ENCODE data around the gene EFCAB7. TPM values are rescaled to one million over a fixed set of nuclear protein-coding genes. Genes with fewer than 3 reads are reported as not detected.

The EFCAB7 gene, protein sequence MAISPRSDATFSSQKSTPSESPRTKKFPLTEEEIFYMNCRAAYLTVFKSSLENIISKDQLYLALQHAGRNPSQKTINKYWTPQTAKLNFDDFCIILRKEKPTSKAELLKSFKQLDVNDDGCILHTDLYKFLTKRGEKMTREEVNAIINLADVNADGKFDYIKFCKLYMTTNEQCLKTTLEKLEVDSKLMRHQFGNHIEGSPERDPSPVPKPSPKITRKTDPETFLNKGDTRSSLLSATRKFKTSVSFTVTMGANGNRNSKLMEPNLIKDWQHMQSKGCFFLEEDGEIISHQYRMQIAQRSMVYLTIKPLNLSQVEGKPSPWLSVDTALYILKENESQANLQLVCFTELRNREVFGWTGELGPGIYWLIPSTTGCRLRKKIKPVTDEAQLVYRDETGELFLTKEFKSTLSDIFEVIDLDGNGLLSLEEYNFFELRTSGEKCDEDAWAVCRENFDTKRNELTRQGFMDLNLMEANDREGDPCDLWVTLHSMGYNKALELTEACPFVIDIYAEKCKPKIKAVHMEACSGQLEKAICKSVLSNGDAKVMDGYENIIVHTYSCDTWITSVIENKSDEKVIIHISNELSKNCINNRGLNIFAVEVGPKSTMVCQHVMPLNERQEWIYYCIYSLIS
- total RNA-seq (2014; rRNA removed; shearing (Covaris generic)) = 4.6 and 7.6 TPM in 2 replicates

DNA sequence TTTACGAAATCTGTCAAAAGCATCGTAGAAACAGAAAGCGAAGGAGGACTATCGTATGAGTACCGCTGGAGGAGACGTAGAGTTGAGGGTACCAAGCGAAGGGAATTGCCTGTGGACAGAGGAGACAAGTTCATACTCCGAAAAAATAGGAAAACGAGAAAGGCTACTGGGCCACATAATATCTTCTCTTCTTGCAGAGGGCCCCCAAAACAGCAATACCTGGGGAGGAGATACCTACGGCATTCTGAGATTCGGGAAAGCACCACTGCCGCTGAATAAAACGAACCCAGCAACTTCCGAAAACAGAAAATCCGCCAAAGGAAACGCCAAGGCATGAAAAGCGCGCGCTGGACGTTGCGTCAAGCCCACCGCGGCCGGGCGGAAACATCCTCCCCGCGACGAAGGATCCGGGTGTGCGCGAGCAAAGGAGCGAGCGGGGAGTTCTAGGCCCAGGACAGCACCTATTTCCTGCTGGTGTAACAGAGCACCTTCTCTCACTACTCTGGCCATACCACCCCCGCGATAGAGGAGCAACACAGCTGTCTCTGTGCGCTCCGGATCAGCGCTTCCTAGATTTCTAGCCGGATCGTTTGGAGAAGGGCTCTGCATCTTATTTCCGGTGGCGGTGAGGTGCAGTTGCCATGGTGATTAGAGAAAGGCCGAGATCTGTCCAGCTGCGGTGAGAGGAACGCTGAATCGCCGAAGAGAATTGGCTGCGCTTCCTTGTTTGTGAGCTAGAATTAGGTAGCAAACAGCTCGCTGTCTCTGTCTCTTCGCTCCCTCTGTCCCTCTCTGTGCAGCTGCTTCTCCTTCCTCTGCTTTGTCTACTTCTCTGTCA is at the start of gene EFCAB7, which contains the start of gene ITGB3BP:
EFCAB7 (plus strand) TSS at position 635 of the 838 bp plus-strand sequence. CDS start 2,048 bp downstream, outside the sequence.
ITGB3BP (minus strand) TSS at position 335 of the 838 bp plus-strand sequence; CDS start at position 243, 92 bp downstream.
- DNase-seq (ENCODE audit: low spot score) = peak; percentile 93
- in situ Hi-C loops (cut with HindIII; ENCODE audit: low sequenced_read_pairs) = no loop called here

DNA sequence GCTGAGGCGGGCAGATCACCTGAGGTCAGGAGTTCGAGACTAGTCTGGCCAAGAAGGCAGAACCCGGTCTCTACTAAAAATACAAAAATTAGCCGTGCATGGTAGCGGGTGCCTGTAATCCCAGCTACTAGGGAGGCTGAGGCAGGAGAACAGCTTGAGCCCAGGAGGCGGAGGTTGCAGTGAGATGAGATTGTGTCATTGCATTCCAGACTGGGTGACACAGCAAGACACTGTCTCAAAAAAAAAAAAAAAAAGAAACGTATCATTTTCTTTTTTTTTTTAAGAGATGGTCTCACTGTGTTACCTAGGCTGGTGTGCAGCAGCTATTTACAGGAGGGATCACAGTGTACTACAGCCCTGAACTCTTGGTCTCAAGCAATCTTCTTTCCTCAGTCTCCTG is 47.6 kb upstream of the EFCAB7 start:
- no peak for DNase-seq (ENCODE audit: low spot score)
- in situ Hi-C loops (cut with HindIII; ENCODE audit: low sequenced_read_pairs) = no loop called here

DNA sequence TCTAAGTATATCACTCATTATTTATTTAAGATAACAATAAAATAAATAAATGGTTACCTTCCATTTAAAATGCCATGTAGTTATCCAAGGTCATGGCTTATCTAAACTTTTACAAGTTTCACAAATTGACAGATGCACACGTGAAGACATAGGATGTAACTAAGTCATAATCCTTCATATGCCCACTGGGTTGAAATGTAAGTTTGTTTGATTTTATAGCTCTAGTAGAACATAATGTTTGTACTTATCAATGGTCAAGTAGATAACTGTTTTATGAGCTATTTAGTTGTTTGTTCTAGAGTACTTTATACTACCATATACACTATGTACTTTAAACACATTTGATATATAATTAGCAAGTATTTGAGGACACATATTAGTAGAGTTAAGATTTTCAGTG is 43.3 kb upstream of the EFCAB7 start:
- in situ Hi-C loops (cut with HindIII; ENCODE audit: low sequenced_read_pairs) = no loop called here
- DNase-seq (ENCODE audit: low spot score) = no peak

DNA sequence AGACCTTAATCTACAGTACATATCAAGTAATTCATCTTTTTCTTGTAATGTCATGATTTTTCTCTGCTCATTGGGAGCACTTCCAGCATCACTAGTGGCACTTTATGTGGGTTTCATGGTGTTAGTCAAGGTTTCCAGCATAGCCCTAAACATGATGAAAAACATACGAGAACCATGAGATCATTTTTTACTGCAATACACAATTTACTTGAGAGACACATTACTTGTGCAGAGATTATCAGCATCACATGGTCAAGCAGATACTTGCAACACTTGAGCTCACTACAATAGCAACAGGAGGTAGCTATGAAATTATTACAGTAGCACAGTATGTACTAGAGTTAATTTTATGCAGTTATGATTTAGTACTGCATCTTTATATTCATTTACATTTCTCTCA is 36.7 kb upstream of the EFCAB7 start:
- in situ Hi-C loops (cut with HindIII; ENCODE audit: low sequenced_read_pairs) = no loop called here
- no peak for DNase-seq (ENCODE audit: low spot score)

DNA sequence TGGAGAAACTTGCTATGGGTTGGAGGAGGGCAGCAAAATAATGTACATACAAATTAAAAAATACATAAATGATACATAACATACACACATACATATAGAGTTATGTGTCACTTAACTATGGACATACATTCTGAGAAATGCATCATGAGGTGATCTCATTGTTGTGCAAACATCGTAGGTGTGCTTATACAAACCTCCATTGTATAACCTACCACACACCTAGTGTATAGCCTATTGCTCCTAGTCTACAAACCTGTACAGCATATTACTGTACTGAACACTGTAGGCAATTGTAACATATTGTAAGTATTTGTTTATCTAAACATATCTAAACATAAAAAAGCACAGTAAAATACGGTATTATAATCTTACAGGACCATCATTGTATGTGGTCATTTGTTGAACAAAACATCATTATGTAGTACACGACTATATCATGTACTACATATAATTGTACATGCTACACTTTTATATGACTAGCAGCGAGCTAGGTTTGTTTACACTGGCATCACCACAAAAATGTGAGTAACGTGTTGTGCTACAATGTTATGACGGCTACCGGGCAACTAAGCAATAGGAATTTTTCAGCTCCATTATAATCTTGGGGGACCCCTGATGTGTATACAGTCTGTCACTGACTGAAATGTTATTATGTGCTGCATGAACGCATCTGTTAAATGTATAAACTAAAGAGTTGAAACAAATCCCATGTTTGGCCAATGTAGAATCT is 35.8 kb upstream of the EFCAB7 start:
- in situ Hi-C loops (cut with HindIII; ENCODE audit: low sequenced_read_pairs) = no loop called here

DNA sequence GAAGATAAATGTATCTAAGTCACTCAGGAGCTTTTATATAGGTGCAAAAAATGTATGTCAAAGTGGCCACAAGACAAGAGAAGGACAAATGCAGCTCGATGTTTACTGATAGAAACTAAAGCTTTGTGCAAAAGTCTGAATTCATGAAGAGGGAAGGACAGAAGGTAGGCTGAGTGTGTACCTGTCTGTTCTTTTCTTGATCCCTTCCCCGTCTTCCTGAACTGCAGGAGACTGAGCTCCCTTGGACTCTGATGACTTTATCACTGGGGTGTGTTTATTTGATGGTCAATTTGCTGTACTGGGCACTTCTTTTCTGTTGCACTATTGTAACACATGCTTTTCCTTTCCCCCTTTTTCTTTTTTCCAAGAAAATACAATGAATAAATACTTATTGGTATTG is 25.7 kb upstream of the EFCAB7 start:
- no peak for DNase-seq (ENCODE audit: low spot score)
- in situ Hi-C loops (cut with HindIII; ENCODE audit: low sequenced_read_pairs) = no loop called here

More for the DNA sequence above, 35.8 kb upstream of the EFCAB7 start:
- DNase-seq (ENCODE audit: low spot score) = no peak

DNA sequence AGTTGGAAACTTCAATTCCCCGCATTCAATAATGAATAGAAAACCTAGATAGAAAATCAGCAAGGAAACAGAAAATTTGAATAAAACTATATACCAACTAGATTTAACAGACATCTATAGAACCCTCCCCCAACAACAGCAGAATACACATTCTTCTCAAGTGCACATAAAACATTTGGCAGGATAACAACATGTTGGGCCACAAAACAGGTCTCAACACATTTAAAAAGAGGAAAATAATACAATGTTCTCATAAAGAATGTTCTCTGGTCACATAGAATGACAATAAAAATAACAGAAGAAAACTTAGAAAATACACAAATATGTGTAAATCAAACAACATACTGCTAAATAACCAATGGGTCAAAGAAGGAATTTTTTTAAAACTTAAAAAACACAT is 25.2 kb upstream of the EFCAB7 start:
- DNase-seq (ENCODE audit: low spot score) = no peak
- in situ Hi-C loops (cut with HindIII; ENCODE audit: low sequenced_read_pairs) = no loop called here

DNA sequence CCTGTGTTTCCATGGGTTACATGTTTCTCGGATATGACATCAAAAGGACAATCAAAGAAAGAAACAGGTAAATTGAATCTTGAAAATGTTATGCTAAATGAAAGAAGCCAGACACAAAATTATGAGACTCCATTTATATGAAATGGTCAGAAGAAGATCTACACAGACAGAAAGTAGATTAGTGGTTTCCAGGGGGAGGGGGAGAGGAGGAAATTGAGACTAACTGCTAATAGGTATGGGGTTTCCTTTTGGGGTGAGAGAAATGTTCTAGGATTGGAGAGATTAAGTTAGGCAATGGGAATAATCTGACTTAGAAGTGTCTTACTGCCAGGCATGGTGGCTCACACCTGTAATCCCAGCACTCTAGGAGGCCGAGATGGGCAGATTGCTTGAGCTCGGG is 22.1 kb upstream of the EFCAB7 start:
- no peak for DNase-seq (ENCODE audit: low spot score)
- in situ Hi-C loops (cut with HindIII; ENCODE audit: low sequenced_read_pairs) = no loop called here

DNA sequence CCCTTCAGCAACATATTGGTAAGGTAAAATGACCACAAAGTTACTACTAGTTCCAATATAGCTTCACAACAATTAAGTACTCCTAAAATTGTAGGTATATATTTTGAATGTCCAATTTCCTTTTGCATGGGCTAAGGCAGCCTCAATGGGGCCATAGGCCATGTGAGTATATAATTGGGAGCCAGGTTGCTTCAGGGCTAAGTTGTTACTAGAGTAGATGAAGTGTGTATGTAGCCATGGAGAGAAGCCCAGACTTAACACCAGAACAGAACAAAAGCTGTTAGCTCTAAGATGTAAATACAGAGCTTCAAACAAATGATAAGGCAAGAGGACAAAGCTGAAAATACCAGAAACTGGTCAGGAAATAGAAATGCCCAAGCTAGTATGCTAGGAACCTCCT is 16.5 kb upstream of the EFCAB7 start:
- no peak for DNase-seq (ENCODE audit: low spot score)
- in situ Hi-C loops (cut with HindIII; ENCODE audit: low sequenced_read_pairs) = no loop called here

DNA sequence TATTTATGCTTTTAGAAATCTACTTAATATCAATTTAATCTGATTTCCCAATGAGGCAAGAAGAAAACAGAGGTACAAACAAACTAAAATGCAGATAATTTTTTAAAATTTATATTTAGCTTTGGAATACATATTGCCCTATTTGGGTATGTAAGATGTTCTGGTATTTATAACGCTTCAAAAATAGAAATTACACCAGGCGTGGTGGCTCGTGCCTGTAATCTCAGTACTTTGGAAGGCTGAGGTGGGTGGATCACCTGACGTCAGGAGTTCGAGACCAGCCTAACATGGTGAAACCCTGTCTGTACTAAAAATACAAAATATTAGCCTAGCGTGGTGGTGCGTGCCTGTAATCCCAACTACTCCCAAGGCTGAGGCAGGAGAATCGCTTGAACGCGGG is 13.6 kb upstream of the EFCAB7 start:
- DNase-seq (ENCODE audit: low spot score) = no peak

DNA sequence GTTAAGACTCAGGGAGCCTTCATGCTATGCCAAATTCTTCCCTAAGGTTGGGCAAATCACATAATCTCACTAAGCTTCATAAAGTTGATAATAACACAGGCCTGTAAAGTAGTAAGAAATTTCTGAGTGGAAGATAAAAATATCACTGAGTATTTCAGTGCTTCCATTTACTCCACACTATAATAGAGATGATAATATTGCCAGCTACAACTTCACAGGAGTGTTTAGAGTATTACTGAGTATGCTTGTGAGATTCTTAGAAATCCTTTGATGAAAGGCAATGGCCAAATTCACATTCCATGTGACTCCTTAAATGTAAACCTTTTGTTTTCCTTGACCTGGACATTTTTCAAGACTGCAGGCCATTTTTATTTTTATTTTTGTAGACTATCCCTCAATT is 10.7 kb upstream of the EFCAB7 start:
- in situ Hi-C loops (cut with HindIII; ENCODE audit: low sequenced_read_pairs) = no loop called here
- no peak for DNase-seq (ENCODE audit: low spot score)

More for the DNA sequence above, 13.6 kb upstream of the EFCAB7 start:
- in situ Hi-C loops (cut with HindIII; ENCODE audit: low sequenced_read_pairs) = no loop called here

DNA sequence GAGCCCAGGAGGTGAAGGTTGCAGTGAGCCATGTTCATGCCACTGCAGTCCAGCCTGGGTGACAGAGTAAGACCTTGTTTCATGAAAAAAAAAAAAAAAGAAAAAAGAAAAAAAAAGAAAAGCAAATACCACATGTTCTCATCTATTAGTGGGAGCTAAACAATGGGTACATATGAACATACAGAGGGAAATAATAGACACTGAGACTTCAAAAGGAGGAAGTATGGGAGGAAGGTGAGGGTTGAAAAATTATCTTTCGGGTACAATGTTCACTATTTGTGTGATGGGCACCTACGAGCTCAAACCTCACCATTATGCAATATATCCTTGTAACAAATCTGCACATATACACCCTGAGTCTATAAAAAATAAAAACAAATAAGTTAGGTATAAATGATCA is 6.7 kb upstream of the EFCAB7 start:
- no peak for DNase-seq (ENCODE audit: low spot score)
- in situ Hi-C loops (cut with HindIII; ENCODE audit: low sequenced_read_pairs) = no loop called here

DNA sequence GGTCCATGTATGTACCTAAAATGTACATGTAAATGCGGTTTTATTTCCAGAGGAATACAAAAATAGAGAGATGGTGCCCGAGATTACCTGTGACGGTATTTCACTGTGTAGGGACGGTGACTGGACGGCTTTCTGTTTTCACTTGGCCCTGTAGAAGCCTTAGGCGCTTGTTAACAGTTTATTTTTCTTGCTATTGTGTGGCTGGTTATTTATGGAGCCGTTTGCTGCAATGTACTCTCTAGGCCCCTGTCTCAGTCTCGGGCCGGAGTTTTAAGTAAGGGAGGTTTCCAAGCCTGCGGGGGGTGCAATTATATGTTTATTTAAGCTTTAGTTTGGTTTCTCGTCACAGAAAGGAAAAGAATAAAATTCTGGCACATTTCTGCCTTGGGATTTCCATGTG is 413 bp downstream of the EFCAB7 start:
- DNase-seq (ENCODE audit: low spot score) = no peak
- in situ Hi-C loops (cut with HindIII; ENCODE audit: low sequenced_read_pairs) = no loop called here

DNA sequence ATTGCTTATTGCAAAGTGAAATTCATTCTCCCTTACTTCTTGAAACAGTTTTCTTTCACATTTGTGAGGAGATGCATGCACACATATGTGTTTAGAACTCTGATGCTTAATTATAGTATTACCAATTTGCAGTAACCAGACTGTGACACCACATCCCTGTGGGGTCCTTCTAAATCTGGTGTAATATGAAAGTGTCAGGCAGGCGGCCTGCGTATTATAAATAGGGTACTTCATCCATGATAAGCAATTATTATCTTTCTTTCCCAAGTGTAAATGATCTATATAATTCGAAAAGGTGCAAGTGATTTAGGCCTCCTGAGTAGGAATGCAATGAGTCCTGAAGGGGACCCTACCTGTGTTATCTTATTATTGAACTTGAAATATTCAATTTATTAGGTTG is 876 bp downstream of the EFCAB7 start:
- peak; percentile 16 for DNase-seq (ENCODE audit: low spot score)
- in situ Hi-C loops (cut with HindIII; ENCODE audit: low sequenced_read_pairs) = no loop called here

DNA sequence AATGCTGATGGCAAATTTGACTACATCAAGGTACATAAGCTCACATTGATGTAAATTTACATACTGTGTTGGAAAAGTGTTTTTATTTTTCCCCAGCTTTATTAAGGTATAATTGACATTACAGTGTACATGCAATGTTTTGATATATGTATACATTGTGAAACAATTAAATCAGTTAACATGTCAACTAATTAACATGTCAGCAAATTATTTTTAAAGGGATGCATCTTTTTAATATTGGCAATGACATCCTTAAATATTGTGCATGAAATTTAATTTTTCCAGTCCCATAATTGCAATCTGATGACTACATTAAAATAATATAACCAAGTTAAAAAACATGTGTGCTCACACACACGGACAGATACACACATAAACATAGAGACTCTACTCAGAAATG is 9.4 kb downstream of the EFCAB7 start:
- no peak for DNase-seq (ENCODE audit: low spot score)
- in situ Hi-C loops (cut with HindIII; ENCODE audit: low sequenced_read_pairs) = no loop called here

DNA sequence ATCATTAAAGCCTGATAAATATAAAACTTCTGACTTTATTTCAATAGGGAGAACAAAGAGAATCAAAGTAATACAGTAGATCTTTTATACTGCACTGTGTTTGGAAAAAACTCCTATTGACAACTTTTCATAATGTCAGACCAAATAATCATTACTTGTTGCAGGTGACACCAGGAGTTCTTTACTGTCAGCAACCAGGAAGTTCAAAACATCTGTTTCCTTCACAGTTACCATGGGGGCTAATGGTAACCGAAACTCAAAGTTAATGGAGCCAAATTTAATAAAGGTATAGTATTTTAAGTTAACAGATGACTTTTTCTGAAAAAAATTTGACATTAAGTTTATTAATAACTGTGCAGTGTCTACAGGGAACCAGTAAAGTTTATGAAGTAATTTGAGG is 10.6 kb downstream of the EFCAB7 start:
- in situ Hi-C loops (cut with HindIII; ENCODE audit: low sequenced_read_pairs) = no loop called here
- DNase-seq (ENCODE audit: low spot score) = no peak

DNA sequence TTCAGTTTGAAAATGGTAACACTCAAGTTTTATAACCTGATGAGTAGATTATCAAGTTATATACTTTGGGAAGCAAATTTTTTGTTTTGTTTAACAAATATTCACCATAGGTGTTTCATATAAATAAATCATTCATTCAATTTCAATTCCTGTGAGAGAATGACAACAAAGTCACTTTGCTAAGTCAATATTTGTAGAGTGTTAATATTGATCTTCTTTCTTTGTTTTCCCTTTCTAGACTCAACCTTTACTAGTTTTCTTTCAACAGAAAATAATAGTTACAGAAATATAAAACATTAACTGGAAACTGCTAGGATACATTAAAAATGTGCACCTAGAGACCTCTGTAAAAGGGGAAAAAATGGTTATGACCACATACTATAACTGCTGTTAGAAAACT is 11.1 kb downstream of the EFCAB7 start:
- in situ Hi-C loops (cut with HindIII; ENCODE audit: low sequenced_read_pairs) = no loop called here
- DNase-seq (ENCODE audit: low spot score) = no peak

DNA sequence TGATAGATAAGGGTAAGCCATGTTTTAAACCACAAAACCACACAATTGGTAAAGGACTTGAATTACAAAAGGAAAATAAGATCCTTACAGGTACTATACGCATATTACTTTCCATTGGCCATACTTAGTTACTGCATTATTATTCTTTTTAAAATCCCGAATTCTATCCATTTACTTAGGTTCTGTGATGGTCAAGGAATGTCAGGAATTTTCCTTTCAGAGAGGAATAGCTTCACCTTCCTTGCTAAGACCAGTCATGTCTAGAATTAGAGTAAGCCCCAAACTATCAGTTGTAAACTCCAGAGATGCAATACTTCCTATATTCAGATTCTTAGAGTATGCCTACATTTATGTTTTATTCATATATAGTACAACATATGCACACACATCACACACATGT is 13.7 kb downstream of the EFCAB7 start:
- DNase-seq (ENCODE audit: low spot score) = no peak
- in situ Hi-C loops (cut with HindIII; ENCODE audit: low sequenced_read_pairs) = no loop called here

DNA sequence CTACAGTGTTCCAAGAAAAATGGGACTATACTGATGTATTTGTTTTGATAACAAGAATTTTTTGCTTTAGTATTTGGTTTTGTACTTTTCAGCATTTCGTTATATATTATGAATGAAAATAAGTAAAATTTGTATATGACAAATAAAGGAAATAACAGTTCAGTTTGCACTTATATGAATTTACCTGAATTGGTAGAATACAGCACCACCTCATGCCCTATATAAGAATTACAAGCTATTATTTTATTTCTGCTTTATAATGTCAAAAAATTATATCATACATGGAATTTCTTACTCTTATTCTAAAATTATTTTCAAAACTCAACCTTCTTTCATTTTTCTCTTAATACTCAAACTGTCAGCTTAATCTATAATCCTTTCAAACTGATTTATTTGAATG is 14.6 kb downstream of the EFCAB7 start:
- in situ Hi-C loops (cut with HindIII; ENCODE audit: low sequenced_read_pairs) = no loop called here
- no peak for DNase-seq (ENCODE audit: low spot score)
